SK-N-MC (cell line): ENCODE data around the gene PPP1R15B.

Experiments used
- EZH2 ChIP-seq: fragments of 200-600 bp; sonication (generic); IDR thresholded peaks from one replicate; pipeline ENCODE4 v1.6.1; 2017; ENCODE audit warnings: antibody characterized with exemption
- POLR2AphosphoS5 ChIP-seq: IDR thresholded peaks from 2 replicates; pipeline ENCODE4 v1.6.1; 2012; ENCODE audit warnings: mild to moderate bottlenecking, low read depth, low read length, borderline replicate concordance

- no peak for TF ChIP-seq EZH2
- TF ChIP-seq POLR2AphosphoS5, result no peak
Measured at GRCh38 chr1:204406621-204407020, 5.0 kb downstream of the PPP1R15B start.
